ENCODE data around the gene CNTLN. TPM values are rescaled to one million over a fixed set of nuclear protein-coding genes. Genes with fewer than 3 reads are reported as not detected.

Gene CNTLN
- total and polyA plus RNA-seq, 2 of the 13 experiments (the other 11 are each of a cell fraction or from before 2014, with no cell fraction given), result 1.5 to 5.7 TPM

DNA sequence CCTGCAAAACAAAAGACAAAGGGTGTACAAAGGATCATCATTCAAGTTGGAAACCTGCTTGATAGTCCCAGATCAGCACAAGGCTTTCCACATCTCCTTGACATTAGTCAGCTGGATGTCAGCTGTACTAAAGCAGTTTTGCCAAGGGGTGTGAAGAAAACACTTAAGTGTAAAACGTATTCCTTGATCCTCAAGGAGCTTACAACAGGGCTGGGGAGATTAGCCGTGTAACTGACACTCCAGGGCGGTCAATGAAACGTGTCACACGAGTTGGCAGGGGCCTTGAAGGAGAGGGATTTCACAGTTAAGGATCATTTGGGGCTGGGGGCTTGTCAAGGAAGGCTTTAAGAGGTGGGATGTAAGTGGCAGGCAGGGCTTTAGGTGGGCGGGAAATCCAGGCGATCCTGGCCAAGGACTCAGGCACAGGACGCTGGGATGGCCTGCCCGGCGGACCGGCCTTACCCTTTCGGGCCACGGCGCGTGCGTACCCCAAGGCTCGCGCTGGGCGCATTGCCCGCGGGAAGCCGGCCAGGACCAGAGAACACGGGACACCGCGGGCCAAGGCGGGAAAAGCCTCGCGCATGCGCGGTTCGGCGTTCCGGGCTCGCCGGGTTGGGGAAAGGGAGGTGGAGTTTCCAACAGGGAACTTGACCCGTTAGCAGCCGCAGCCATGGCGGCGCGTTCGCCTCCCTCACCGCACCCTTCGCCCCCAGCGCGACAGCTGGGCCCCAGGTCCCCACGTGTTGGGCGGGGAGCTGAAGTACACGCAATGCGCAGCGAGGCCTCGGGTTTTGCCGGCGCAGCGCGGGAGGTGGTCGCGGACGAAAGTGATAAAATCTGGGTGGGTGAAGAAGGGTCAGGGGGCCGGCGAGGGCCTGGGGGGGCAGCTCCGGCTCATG, at the start of gene CNTLN (continued):
- TF ChIP-seq ZC3H13 (CRISPR knock-in tag; IDR thresholded peaks at IDR 0.05), result 0 out of 2 replicates have a peak, but pooled peaks have one; percentile 38
- no peak for TF ChIP-seq CC2D1A (CRISPR knock-in tag; IDR thresholded peaks at IDR 0.05)
- TF ChIP-seq PPARG (CRISPR knock-in tag; conservative IDR thresholded peaks at IDR 0.05), result no peak
- TF ChIP-seq POLR2AphosphoS2 (IDR thresholded peaks at IDR 0.05; ENCODE audit: low read depth, low read length), result no peak
- TF ChIP-seq CAMTA2 (CRISPR knock-in tag; IDR thresholded peaks at IDR 0.05; ENCODE audit: borderline replicate concordance), result no peak
- TF ChIP-seq, protein P1, sequence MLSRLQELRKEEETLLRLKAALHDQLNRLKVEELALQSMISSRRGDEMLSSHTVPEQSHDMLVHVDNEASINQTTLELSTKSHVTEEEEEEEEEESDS (CRISPR knock-in tag; IDR thresholded peaks at IDR 0.05; ENCODE audit: borderline replicate concordance), result peak; percentile 68; the same call in 1 of the 2 replicates
- TF ChIP-seq KDM6A (CRISPR knock-in tag; IDR thresholded peaks at IDR 0.05; ENCODE audit: low read depth), result no peak
- no peak for TF ChIP-seq DPF2 (CRISPR knock-in tag; IDR thresholded peaks at IDR 0.05; ENCODE audit: borderline replicate concordance, low read depth)
- TF ChIP-seq ZFP41 (CRISPR knock-in tag; IDR thresholded peaks at IDR 0.05; ENCODE audit: borderline replicate concordance), result peak; percentile 71; the same call in 1 of the 2 replicates
- TF ChIP-seq, protein P2, sequence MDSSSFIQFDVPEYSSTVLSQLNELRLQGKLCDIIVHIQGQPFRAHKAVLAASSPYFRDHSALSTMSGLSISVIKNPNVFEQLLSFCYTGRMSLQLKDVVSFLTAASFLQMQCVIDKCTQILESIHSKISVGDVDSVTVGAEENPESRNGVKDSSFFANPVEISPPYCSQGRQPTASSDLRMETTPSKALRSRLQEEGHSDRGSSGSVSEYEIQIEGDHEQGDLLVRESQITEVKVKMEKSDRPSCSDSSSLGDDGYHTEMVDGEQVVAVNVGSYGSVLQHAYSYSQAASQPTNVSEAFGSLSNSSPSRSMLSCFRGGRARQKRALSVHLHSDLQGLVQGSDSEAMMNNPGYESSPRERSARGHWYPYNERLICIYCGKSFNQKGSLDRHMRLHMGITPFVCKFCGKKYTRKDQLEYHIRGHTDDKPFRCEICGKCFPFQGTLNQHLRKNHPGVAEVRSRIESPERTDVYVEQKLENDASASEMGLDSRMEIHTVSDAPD (CRISPR knock-in tag; IDR thresholded peaks at IDR 0.05), result peak; percentile 83; the same call in 1 of the 2 replicates
- no peak for TF ChIP-seq ZNF724P (CRISPR knock-in tag; IDR thresholded peaks at IDR 0.05; ENCODE audit: borderline replicate concordance)
- TF ChIP-seq, protein P3, sequence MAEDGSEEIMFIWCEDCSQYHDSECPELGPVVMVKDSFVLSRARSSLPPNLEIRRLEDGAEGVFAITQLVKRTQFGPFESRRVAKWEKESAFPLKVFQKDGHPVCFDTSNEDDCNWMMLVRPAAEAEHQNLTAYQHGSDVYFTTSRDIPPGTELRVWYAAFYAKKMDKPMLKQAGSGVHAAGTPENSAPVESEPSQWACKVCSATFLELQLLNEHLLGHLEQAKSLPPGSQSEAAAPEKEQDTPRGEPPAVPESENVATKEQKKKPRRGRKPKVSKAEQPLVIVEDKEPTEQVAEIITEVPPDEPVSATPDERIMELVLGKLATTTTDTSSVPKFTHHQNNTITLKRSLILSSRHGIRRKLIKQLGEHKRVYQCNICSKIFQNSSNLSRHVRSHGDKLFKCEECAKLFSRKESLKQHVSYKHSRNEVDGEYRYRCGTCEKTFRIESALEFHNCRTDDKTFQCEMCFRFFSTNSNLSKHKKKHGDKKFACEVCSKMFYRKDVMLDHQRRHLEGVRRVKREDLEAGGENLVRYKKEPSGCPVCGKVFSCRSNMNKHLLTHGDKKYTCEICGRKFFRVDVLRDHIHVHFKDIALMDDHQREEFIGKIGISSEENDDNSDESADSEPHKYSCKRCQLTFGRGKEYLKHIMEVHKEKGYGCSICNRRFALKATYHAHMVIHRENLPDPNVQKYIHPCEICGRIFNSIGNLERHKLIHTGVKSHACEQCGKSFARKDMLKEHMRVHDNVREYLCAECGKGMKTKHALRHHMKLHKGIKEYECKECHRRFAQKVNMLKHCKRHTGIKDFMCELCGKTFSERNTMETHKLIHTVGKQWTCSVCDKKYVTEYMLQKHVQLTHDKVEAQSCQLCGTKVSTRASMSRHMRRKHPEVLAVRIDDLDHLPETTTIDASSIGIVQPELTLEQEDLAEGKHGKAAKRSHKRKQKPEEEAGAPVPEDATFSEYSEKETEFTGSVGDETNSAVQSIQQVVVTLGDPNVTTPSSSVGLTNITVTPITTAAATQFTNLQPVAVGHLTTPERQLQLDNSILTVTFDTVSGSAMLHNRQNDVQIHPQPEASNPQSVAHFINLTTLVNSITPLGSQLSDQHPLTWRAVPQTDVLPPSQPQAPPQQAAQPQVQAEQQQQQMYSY (CRISPR knock-in tag; IDR thresholded peaks at IDR 0.05), result no peak
- TF ChIP-seq, protein P4, sequence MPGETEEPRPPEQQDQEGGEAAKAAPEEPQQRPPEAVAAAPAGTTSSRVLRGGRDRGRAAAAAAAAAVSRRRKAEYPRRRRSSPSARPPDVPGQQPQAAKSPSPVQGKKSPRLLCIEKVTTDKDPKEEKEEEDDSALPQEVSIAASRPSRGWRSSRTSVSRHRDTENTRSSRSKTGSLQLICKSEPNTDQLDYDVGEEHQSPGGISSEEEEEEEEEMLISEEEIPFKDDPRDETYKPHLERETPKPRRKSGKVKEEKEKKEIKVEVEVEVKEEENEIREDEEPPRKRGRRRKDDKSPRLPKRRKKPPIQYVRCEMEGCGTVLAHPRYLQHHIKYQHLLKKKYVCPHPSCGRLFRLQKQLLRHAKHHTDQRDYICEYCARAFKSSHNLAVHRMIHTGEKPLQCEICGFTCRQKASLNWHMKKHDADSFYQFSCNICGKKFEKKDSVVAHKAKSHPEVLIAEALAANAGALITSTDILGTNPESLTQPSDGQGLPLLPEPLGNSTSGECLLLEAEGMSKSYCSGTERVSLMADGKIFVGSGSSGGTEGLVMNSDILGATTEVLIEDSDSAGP (CRISPR knock-in tag; IDR thresholded peaks at IDR 0.05; ENCODE audit: borderline replicate concordance), result peak; percentile 89
- TF ChIP-seq ZNF143 (CRISPR knock-in tag; IDR thresholded peaks at IDR 0.05), result peak; percentile 30; the same call in 1 of the 2 replicates
- TF ChIP-seq, protein P5, sequence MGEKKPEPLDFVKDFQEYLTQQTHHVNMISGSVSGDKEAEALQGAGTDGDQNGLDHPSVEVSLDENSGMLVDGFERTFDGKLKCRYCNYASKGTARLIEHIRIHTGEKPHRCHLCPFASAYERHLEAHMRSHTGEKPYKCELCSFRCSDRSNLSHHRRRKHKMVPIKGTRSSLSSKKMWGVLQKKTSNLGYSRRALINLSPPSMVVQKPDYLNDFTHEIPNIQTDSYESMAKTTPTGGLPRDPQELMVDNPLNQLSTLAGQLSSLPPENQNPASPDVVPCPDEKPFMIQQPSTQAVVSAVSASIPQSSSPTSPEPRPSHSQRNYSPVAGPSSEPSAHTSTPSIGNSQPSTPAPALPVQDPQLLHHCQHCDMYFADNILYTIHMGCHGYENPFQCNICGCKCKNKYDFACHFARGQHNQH (CRISPR knock-in tag; IDR thresholded peaks at IDR 0.05), result no peak
- peak; percentile 65 for TF ChIP-seq HOXD1 (CRISPR knock-in tag; IDR thresholded peaks at IDR 0.05)
- no peak for TF ChIP-seq MED8 (CRISPR knock-in tag; IDR thresholded peaks at IDR 0.05; ENCODE audit: insufficient replicate concordance)
- no peak for TF ChIP-seq KDM1A (CRISPR knock-in tag; IDR thresholded peaks at IDR 0.05)
- TF ChIP-seq SNAPC2 (CRISPR knock-in tag; IDR thresholded peaks at IDR 0.05), result peak; percentile 84
- peak; percentile 96 for TF ChIP-seq BORCS8-MEF2B (CRISPR knock-in tag; IDR thresholded peaks at IDR 0.05)
